ENCODE measurements around the gene MXD4.

Gene MXD4

DNA sequence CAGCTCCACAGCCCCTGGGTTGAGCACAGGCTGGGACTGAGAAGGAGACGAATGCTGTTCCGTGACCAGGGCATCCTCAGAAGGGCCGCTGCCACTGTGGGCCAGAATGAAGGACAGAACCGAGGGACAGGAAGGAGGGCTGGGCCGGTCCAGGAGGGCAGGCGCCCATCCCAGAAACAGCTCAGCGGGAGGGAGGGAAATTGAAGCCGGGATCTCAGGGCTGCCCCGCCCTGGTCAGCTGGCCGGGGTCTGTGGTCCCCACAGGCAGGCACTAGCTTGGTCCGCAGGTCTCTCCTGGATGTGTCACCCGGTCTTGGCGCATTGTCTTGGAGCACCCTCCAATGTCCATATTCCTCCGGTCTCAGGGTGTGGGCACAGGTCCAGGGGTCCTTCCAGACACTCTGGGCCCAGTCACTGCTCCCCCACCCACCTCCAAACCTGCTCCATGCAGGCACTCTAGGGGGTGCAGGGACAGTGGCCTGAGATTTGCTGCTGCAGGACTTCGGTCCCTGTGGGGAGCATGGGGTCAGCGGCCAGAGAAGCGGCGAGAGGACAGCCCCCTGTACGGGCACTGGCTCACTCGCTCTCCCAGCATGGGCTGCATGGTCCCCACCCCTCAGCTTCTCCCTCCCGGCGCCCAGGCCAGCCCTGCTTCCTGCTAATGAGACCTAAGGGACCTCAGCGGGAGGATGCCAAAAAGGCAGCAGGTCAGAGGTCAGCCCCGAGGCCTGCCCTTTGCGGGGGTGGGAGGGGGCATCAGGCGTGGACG lies 23.9 kb upstream of the MXD4 start:
- Mint-ChIP-seq H3K27me3 (ENCODE audit: low read depth, poor library complexity) (peaks cover 12% of the 10 kb centered on the region), H3K4me1 (peaks cover 41% of the 10 kb centered on the region), H3K4me3 (no peak overlapping the region), H3K36me3 (ENCODE audit: low read depth) (no peaks in the 10 kb centered on the region), H3K9me3 (no peaks in the 10 kb centered on the region), H3K27ac (no peak overlapping the region)
- TF ChIP-seq, protein P1, sequence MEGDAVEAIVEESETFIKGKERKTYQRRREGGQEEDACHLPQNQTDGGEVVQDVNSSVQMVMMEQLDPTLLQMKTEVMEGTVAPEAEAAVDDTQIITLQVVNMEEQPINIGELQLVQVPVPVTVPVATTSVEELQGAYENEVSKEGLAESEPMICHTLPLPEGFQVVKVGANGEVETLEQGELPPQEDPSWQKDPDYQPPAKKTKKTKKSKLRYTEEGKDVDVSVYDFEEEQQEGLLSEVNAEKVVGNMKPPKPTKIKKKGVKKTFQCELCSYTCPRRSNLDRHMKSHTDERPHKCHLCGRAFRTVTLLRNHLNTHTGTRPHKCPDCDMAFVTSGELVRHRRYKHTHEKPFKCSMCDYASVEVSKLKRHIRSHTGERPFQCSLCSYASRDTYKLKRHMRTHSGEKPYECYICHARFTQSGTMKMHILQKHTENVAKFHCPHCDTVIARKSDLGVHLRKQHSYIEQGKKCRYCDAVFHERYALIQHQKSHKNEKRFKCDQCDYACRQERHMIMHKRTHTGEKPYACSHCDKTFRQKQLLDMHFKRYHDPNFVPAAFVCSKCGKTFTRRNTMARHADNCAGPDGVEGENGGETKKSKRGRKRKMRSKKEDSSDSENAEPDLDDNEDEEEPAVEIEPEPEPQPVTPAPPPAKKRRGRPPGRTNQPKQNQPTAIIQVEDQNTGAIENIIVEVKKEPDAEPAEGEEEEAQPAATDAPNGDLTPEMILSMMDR (IDR thresholded peaks at IDR 0.05): no peak
- DNase-seq: no peak

DNA sequence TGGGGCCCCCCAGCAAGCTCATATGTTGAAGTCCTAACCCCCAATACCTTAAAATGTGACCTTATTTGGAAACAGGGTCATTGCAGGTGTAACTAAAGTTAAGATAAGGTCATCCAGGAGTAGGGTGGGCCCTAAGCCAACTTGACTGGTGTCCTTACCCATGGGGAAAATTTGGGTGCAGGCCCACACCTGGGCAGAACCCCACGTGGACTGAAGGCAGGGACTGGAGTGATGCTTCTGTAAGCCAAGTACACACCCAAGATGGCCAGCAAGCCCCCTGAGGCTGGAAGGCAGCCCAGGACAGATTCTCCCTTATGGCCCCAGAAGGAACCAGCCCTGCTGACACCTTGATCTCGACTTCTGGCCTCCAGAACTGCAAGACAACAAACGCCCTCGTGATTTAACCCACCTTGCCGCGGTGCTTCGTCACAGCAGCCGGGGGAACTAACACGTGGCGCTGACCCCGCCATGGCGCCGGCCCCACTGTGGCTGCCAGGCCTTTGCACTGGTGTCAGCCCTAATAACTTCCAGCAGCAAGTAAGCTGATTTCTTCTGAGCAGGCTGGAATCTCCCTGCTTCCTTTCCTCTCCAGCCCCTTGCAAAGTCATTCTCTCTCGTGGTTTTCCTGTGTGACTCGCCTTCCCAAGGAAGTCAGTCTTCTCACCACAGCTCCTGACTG lies 23.2 kb upstream of the MXD4 start:
- Mint-ChIP-seq H3K36me3 (ENCODE audit: low read depth) (no peaks in the 10 kb centered on the region), H3K27me3 (ENCODE audit: low read depth, poor library complexity) (peaks cover 12% of the 10 kb centered on the region), H3K4me1 (peaks cover 40% of the 10 kb centered on the region), H3K4me3 (no peak overlapping the region), H3K27ac (no peak overlapping the region), H3K9me3 (no peaks in the 10 kb centered on the region)
- no peak for DNase-seq
- TF ChIP-seq, protein P1 (IDR thresholded peaks at IDR 0.05): no peak

DNA sequence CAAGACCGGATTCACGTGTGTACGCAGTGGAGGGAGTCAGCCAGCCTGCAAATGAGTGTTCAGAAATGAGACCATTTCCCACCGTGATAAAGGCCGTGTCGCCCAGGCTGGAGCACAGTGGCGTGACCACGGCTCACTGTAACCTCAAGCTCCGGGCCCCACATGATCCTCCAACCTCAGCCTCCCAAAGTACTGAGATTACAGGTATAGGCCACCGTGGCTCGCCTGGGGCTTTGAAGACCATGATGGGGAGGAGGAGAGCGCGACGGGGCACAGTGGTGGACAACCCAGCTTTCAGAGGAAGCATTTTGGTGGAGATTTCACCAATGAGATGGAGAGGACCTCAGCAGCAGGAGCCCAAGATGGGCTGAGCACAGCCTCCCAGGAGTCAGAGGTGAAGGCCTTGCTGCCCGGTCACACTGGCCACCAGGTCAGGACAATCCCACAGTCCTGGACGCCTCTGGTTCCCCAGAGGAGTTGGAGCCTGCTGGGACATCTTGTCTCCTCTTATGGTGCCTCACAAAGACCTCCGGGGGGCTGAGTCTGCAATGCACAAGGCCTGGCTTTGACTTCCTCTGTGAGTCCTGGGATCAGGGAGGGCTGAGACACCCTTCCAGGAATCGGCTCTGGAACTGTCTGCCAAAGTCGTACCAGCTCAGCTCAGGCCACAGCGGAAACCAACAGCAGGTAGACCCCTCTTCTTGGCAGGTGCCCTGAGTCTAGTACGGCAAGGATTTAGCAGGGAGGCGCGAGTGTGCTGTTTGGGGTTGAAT lies 22.4 kb upstream of the MXD4 start:
- TF ChIP-seq, protein P1 (IDR thresholded peaks at IDR 0.05): no peak
- peaks cover 12% of the 10 kb centered on the region for H3K27me3 Mint-ChIP-seq (ENCODE audit: low read depth, poor library complexity)
- no peak overlapping the region for H3K4me3 Mint-ChIP-seq
- H3K36me3 Mint-ChIP-seq (ENCODE audit: low read depth): no peaks in the 10 kb centered on the region
- peaks cover 40% of the 10 kb centered on the region for H3K4me1 Mint-ChIP-seq
- DNase-seq: no peak
- H3K27ac Mint-ChIP-seq: no peak overlapping the region
- no peaks in the 10 kb centered on the region for H3K9me3 Mint-ChIP-seq

DNA sequence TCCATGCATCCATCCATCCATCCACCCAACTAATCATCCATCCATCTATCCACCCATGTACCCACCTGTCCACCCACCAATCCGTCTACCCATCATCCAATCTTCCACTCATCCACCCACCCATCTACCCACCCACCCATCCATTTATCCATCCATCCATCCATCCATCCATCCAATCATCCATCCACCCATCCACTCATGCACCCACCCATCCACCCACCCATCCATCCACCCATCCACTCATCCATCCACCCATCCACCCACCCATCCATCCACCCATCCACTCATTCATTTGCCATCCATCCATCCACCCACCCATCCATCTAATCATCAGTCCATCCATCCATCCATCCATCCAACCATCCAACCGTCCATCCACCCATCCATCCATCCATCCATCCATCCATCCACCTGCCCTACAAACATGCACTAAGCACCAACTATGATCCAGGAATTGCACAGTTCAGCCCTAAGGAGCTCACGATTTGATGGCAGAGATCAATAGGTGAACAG lies 21.3 kb upstream of the MXD4 start:
- Mint-ChIP-seq H3K4me1 (peaks cover 40% of the 10 kb centered on the region), H3K27ac (no peak overlapping the region), H3K9me3 (no peaks in the 10 kb centered on the region), H3K4me3 (no peak overlapping the region), H3K27me3 (ENCODE audit: low read depth, poor library complexity) (peaks cover 18% of the 10 kb centered on the region), H3K36me3 (ENCODE audit: low read depth) (no peaks in the 10 kb centered on the region)
- DNase-seq: no peak
- TF ChIP-seq, protein P1 (IDR thresholded peaks at IDR 0.05): no peak

DNA sequence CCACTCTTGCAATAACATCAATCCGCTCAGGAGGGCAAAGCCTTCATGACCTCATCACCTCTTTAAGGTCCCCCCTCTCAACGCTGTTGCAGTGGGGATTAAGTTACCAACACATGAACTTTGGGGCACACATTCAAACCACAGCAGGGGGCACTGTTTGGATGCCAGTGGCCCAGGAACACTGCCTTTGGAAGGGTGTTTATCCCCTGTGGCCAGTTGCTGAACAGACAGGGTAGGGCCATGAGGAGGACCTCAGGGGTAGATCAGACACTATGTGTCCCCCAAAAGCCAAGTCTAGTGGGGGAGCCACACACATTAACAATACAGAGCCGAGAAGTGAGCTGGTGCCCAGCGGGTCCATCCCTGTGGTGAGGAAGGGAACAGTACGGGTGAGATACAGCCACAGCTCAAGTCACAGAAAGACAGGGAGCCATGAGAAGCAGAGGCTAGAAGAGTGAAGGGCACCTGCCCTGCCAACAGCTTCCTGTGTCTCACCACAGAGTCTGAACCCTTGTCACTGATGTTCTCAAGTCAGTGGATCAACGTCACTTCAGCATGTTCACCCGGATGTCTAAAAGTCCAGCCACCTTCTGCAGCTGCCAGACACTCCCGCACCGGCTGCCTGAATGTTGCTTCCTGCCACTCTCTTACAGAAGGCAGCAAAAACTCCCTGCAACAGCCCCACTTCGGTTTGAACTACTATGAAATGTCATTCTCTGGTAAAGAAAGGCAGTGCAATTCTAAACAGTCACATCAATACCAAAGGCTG lies 19.9 kb upstream of the MXD4 start:
- peaks cover 18% of the 10 kb centered on the region for H3K27me3 Mint-ChIP-seq (ENCODE audit: low read depth, poor library complexity)
- peak overlapping the region; percentile 40 for H3K27ac Mint-ChIP-seq
- no peak for DNase-seq
- peaks cover 27% of the 10 kb centered on the region for H3K4me1 Mint-ChIP-seq
- no peak overlapping the region for H3K4me3 Mint-ChIP-seq
- H3K9me3 Mint-ChIP-seq: no peaks in the 10 kb centered on the region
- TF ChIP-seq, protein P1 (IDR thresholded peaks at IDR 0.05): no peak
- no peaks in the 10 kb centered on the region for H3K36me3 Mint-ChIP-seq (ENCODE audit: low read depth)

Data from nephron progenitor cell (in vitro differentiated cells).